HEK293T (cell line): ENCODE results near the gene RAB27B.

ENCODE experiments used
- BHLHE40 ChIP-seq: fragments of 450-650 bp; IDR thresholded peaks from 2 replicates; pipeline ENCODE4 v1.6.1; 2016; ENCODE audit warnings: mild to moderate bottlenecking, moderate library complexity, borderline replicate concordance
- FOXA1 ChIP-seq: fragments of 450-650 bp; IDR thresholded peaks from 2 replicates; pipeline ENCODE4 v1.6.1; 2016; ENCODE audit warnings: mild to moderate bottlenecking
- FOXM1 ChIP-seq: fragments of 450-650 bp; IDR thresholded peaks from 2 replicates; pipeline ENCODE4 v1.6.1; 2017; ENCODE audit warnings: mild to moderate bottlenecking, borderline replicate concordance
- HDGF ChIP-seq: fragments of 450-650 bp; IDR thresholded peaks from 2 replicates; pipeline ENCODE4 v1.6.1; 2017; ENCODE audit warnings: antibody characterized with exemption, borderline replicate concordance
- SP1 ChIP-seq: fragments of 450-650 bp; IDR thresholded peaks from 2 replicates; pipeline ENCODE4 v1.6.1; 2017

DNA sequence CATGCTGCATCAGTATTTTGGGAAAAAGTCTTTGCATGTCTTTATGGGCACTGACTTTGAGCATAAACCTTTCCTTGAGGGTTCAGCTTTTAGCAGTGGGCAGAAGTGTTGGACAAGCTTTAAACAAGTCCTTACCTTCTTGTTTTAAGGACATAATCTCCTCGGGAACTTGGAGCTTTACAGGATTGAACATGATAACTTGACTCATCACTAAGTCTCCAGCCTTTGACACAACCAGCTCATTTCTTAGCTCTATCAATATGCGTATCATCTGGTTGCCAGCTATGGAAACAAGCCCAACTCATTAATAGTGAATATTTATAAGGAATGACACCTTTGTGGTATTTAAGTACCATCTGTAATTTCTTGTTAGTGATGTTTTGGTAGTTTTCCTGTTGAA lies 21.0 kb upstream of the RAB27B start:
- TF ChIP-seq FOXM1, result no peak
- TF ChIP-seq SP1, result no peak
- no peak for TF ChIP-seq FOXA1
- TF ChIP-seq HDGF, result no peak
- TF ChIP-seq BHLHE40, result no peak
